Gastroesophageal sphincter (tissue), 4 donors: ENCODE results near the gene PRPF38A. TPM values are rescaled to one million over a fixed set of nuclear protein-coding genes. Genes with fewer than 3 reads are reported as not detected.

ENCODE experiments used
- ATAC-seq: fragments of 150-250 bp; one replicate; pipeline ENCODE4 v1.9.1; 2016; ENCODE audit warnings: mild to moderate bottlenecking, moderate library complexity
- H3K27ac ChIP-seq, 4 donors: fragments of 200-600 bp; sonication (generic) in 3 of 4; 1 replicate in 3 of 4; 2 replicates in 1 of 4; pipeline ENCODE4 v1.5.1; 2016 to 2019
- H3K27me3 ChIP-seq: fragments of 200-600 bp; sonication (generic); one replicate; pipeline ENCODE4 v1.5.1; 2019
- H3K36me3 ChIP-seq, 2 donors: fragments of 200-600 bp; sonication (generic); one replicate each; pipeline ENCODE4 v1.5.1; 2019; ENCODE audit warnings: control low read depth in 1 of 2
- H3K4me1 ChIP-seq, 3 donors: fragments of 200-600 bp; sonication (generic); 1 replicate in 2 of 3; 2 replicates in 1 of 3; pipeline ENCODE4 v1.5.1; 2016 to 2019; ENCODE audit warnings: control low read depth in 2 of 3
- H3K4me3 ChIP-seq, 2 donors: fragments of 200-600 bp; sonication (generic); one replicate each; pipeline ENCODE4 v1.5.1; 2019; ENCODE audit warnings: mild to moderate bottlenecking in 1 of 2, moderate library complexity in 1 of 2
- H3K9me3 ChIP-seq, 3 donors: fragments of 200-600 bp; sonication (generic); one replicate each; pipeline ENCODE4 v1.5.1; 2017 to 2019; ENCODE audit warnings: control low read depth in 2 of 3
- CTCF ChIP-seq, 4 experiments: fragments of 200-600 bp in 2 of 4; fragments of 450-650 bp in 2 of 4; sonication (generic) in 1 of 4; IDR thresholded peaks; one replicate each; pipeline ENCODE4 v1.5.1; 2017 to 2019; ENCODE audit warnings: antibody characterized with exemption in 4 of 4, mild to moderate bottlenecking in 2 of 4, moderate library complexity in 2 of 4
- EP300 ChIP-seq: sonication (generic); formaldehyde crosslinking; IDR thresholded peaks from one replicate; pipeline ENCODE4 v1.6.1; 2017; ENCODE audit warnings: antibody characterized with exemption, mild to moderate bottlenecking
- POLR2A ChIP-seq, 2 donors: fragments of 450-650 bp; IDR thresholded peaks; one replicate each; pipeline ENCODE4 v1.6.1; 2017; ENCODE audit warnings: antibody characterized with exemption in 2 of 2, mild to moderate bottlenecking in 2 of 2, moderate library complexity in 1 of 2
- POLR2AphosphoS5 ChIP-seq: sonication (generic); formaldehyde crosslinking; IDR thresholded peaks from one replicate; pipeline ENCODE4 v1.6.1; 2017; ENCODE audit warnings: antibody characterized with exemption
- WGBS, 2 donors: methylation state at CpG; one replicate each; pipeline ENCODE4 v1.1.5; 2018; ENCODE audit warnings: low coverage in 1 of 2; 5-methylcytosine and 5-hydroxymethylcytosine counted together
- total RNA-seq, 4 donors: library from RNA; depleted of rRNA; stranded (reverse); fragments of >200 nt; gene quantifications; one replicate each; pipeline ENCODE4 v1.1.0, GENCODE V29; 2016

PRPF38A gene
- total RNA-seq, 4 donors from 2014 or later = 15.2 to 20.3 (median 19.5) TPM

DNA sequence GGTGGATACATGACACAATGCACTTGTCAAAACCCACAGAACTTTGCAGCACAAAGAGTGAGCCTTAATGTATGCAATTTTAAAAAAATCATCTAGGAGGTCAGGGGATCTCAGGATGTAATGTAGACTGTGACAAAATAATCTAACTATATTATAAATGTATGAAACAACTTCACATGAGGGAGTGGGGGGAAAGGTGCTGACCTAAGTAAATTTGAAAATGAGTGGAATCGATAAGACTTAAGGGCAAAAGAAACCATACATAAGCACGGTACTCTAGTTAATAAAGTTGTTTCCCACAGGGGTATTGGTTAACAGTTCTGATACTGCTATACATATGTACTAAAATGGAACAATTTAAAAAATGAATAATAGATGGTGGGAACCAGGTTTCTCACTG is 64.7 kb downstream of the PRPF38A start:
- TF ChIP-seq EP300 = no peak
- TF ChIP-seq POLR2AphosphoS5 = no peak
- no peak for TF ChIP-seq POLR2A (IDR thresholded peaks at IDR 0.05)
- no peak for TF ChIP-seq CTCF (IDR thresholded peaks at IDR 0.05)
- H3K36me3 ChIP-seq = peaks cover 0 to 27% of the 10 kb centered on the region in 2 donors
- no peak overlapping the region for H3K4me3 ChIP-seq
- no peaks in the 10 kb centered on the region for H3K4me1 ChIP-seq
- no peak overlapping the region for H3K27ac ChIP-seq
- no peak for ATAC-seq
- no peaks in the 10 kb centered on the region for H3K9me3 ChIP-seq
- H3K27me3 ChIP-seq = no peaks in the 10 kb centered on the region
- WGBS, 2 donors = 74 to 100% methylated on average over 2 of the region's 2 CpGs

Other genes with a start within 250 kb of the PRPF38A start
- 10 to 100 TPM; 13.6 to 30.0 (median 26.0) TPM for gene CC2D1B, start 38.4 kb upstream of the PRPF38A start, total RNA-seq
- under 1 TPM; 0.12 to 0.72 (median 0.57) TPM for gene ORC1, start 179 bp upstream of the PRPF38A start, total RNA-seq
- 10 to 100 TPM; 32.3 to 56.5 (median 34.0) TPM for gene TUT4, start 148.5 kb downstream of the PRPF38A start, total RNA-seq
- 10 to 100 TPM; 13.0 to 22.5 (median 16.2) TPM for gene GPX7, start 197.8 kb downstream of the PRPF38A start, total RNA-seq
- not detected for gene SHISAL2A, start 228.6 kb downstream of the PRPF38A start, total RNA-seq